ENCODE data around the gene ALG2.

The ALG2 gene

DNA sequence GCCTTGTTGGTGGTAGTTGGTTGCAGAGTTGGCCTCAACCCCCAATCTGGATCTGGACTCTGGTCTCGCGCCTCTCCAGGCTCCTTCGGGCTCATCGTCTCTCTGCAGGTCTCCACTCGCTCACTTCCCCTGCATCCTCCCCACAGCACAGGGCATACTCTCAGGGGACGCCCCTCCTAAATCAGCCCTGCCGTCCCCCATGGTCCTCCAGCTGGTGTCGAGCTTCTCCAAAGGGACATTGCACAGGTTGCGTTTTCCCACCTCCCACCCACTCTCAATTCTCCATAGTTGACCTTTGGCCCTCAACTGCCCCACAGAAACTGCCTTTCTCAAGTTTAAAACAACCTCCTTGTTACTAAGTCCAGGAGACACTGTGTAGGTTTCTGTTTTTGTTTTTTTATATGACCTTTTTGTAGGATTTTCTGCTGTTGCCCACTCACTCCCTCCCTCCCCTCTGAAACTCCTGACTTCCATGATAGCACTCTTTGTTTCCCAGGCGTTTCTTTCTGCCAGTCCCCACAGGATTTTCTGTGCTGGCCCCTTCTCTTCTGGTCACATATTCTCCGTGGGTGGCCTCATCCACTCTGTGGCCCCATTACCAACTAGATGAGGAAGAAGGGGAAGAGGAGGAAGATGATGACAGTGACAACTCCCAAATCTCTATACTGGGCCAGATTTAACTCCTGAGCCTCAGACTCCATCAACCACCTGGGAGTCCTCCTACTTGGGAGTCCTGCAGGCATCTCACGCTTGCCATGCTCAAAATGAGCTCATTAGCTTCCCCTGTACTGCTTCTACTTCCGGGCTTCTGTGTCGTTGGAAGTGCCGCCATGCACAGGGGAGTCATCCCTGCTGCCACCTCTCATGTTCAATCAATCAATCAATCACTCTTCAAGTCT lies 50.3 kb downstream of the ALG2 start:
- no peak for DNase-seq

DNA sequence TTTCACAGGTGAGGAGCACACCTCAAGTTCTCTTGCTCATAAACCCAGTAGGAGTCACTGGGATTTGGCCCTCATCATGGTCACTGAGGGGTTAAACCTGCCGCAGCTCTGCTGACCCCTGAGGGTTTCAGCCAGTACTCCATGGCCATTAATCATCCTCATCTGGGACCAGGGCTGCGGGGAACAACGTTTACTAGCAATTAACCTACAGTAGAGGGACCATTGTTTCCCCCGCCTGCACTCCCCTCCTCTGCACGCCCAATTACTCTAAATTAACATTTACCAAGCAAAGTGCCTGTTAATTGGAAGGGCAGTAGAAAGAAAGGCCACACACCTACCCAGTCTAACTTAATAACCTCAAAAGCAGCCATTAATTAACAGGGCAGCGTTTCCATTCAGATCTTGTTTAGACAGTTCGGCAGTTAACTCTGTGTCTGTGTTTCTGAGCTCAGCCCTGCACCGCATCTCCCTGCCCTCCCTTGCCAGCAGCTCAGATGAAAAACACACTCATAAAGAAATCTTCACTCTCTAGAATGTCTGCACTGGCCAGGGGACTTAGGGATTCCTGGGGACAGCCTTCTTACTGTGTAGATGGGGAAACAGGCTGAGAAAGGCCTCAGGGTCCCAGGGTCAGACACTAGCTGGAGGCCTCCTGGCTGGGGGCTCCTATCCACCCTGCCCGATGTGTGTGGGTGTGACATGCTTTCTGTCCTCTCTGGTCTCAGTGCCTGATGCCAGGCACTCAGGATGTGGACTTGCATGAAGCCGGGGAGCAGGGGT lies 51.6 kb downstream of the ALG2 start:
- peak; percentile 4 for DNase-seq

DNA sequence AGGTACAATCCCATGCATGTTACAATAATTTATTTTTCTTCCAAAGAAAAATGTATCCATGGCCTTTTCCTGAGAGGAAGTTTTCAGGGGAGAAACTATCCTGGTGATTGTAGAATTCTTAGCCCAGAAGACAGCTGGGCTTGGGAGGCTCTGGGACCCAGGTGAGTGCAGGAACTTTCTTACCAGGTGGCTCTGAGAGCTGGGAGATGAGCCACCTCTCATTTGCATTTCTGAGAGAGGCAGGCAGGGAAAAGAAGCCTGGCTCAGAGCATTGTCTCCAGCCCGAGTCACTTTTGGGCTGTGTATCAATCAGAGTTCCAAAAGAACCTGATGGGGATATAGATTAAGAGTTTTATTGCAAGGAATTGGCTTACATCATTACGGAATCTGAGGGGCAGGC lies 52.7 kb downstream of the ALG2 start:
- DNase-seq, result no peak

DNA sequence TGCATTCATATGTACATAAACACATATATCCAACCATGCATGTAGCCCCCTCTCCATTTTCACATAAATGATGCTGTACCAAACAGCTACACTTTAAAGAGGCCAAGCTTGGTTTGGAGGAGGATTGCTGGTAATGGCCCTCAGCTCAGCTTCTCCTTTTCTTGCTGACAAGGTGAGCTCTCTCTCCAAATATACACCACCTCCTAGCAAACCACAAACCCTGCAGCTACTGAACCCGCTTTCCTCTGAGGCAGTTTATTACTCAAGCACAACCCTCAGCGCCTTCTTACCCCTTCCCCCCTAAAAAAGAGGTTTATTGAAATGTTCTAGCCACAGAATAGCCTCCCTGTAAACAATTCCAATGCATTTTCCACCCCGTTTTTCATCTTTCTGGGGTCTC lies 54.0 kb downstream of the ALG2 start:
- DNase-seq, result peak; percentile 6

DNA sequence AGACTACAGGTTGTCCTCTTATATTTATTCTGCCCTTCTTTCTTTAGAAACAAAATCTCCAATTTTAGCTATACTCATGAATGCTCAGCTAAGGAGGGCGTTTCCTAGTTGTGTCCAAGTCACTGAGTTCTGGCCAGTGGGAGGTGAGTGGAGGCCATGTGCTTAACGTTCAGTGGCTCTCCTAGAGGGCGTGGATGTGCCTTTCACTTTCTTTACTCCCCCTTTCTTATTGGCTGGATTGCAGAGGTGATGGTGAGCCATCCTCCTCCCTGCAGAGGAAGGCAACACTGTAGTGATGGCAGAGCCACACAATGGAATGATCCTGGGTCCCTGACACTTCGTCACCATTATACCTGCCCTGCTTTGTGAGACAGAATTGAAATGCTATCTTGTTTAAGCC lies 54.6 kb downstream of the ALG2 start:
- DNase-seq, result no peak
